ENCODE data around the gene NOL7.
A peak's percentile ranks its signal among the peaks of the same experiment; 100 is the strongest.

NOL7 gene

DNA sequence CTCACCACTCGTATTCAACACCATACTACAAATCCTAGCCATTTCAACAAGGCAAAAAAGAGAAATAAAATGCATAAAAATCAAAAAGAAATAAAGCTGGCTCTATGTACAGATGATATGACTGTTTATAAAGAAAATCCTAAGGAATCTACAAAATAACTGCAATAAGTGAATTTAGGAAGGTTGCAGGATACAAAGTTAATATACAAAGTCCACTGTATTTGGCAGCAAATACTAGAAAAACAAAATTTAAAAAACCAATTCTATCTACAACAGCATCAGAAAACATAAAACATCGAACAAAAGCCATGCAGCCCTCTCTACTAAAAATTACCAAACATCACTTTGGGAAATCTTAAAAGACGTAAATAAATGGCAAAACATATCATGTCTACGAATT, 48.9 kb downstream of the NOL7 start:
- no peak for DNase-seq (ENCODE audit: insufficient read length, low spot score)
- TF ChIP-seq, protein P1, sequence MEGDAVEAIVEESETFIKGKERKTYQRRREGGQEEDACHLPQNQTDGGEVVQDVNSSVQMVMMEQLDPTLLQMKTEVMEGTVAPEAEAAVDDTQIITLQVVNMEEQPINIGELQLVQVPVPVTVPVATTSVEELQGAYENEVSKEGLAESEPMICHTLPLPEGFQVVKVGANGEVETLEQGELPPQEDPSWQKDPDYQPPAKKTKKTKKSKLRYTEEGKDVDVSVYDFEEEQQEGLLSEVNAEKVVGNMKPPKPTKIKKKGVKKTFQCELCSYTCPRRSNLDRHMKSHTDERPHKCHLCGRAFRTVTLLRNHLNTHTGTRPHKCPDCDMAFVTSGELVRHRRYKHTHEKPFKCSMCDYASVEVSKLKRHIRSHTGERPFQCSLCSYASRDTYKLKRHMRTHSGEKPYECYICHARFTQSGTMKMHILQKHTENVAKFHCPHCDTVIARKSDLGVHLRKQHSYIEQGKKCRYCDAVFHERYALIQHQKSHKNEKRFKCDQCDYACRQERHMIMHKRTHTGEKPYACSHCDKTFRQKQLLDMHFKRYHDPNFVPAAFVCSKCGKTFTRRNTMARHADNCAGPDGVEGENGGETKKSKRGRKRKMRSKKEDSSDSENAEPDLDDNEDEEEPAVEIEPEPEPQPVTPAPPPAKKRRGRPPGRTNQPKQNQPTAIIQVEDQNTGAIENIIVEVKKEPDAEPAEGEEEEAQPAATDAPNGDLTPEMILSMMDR (IDR thresholded peaks at IDR 0.05; ENCODE audit: insufficient read depth, missing control alignments) = no peak
- FAIRE-seq = no peak

- TF ChIP-seq, protein P1 (IDR thresholded peaks at IDR 0.05; ENCODE audit: insufficient read depth, missing control alignments) = no peak
These were observed 49.7 kb downstream of the NOL7 start for GRCh38 chr6:13664703-13665352.

DNA sequence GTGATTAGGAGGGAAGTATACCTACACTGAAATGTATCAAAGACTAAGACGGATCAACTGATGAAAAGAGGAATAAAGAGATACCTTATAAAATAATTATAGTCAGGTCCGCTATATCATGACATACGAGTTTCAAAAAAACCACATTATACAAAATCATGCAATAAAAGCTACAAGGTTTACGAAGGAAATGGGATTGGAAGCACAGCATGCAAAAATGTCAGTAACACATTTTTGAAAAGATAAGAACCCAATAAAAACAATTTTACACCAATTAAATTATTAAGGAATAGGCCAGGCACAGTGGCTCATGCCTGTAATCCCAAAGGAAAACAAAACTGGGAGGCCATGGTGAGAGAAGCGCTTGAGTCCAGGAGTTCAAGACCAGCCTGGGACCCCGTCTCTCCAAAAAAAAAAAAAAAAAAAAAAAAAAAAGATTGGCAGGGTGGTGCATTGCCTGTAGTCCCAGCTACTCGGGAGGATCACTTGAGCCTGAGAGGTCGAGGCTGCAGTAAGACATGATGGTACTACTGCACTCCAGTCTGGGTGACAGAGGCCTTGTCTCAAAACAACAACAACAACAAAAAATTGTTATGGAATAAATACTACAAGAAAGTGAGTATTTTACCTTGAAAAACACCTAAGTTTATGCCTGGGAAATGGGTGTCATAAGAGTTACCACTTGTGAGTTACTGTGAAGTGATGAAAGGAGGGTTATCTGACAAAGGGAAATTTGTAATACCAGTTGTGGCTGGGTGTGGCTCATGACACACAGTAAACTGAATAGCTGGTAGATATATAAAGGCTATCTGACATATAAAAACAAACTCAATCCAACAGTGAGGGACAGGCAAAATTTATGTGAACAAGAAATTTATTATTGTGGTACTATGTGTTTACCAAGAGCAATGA, 51.3 kb downstream of the NOL7 start:
- TF ChIP-seq, protein P1 (IDR thresholded peaks at IDR 0.05; ENCODE audit: insufficient read depth, missing control alignments) = no peak
- FAIRE-seq (no peak), DNase-seq (ENCODE audit: insufficient read length, low spot score) (no peak)

More at GRCh38 chr6:13664703-13665352, 49.7 kb downstream of the NOL7 start:
- DNase-seq (ENCODE audit: insufficient read length, low spot score) = no peak
- no peak for FAIRE-seq

DNA sequence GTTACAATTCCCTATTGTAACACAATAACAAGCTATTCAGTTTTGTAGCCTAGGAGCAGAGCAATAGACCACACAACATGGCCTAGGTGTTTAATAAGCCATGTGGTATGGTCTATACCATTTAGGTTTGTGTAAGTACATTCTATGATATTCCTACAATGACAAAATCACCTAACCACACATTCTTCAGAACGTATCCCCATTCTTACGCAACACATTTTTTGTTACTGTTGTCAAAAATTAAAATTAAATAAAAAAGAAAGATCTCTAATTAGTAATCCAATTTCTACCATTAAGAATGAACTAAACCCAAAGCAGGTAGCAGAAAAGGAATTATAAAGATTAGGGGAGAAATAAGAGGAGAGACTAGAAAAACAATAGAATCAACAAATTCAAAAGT, 52.5 kb downstream of the NOL7 start:
- no peak for DNase-seq (ENCODE audit: insufficient read length, low spot score)
- TF ChIP-seq, protein P1 (IDR thresholded peaks at IDR 0.05; ENCODE audit: insufficient read depth, missing control alignments) = no peak
- FAIRE-seq = peak; percentile 11

DNA sequence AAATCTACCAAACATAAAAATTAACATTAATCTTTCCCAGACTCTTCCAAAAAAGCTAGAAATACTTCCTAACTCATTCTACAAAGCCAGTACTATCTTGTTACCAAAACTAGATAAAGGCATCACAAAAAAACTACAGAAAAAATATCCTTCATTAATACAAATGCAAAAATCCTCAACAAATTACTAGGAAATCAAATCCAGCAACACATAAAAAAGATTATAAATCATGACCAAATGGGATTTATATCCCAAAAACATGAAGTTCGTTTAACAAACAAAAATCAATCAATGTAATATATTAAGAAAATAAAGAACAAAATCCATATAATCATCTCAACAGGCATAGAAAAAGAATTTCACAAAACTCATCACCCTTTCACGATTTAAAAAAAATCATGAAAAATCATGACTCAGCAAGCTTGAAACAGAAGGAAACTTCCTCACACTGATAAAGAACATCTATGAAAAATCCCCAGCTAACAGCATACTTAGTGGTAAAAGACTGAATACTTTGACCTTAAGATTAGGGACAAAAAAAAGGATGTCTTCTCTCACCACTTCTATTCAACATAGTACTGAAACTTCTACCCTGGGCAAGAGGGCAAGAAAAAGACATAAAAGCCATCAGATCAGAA, 53.3 kb downstream of the NOL7 start:
- DNase-seq (ENCODE audit: insufficient read length, low spot score) (no peak), FAIRE-seq (no peak)
- TF ChIP-seq, protein P1 (IDR thresholded peaks at IDR 0.05; ENCODE audit: insufficient read depth, missing control alignments) = no peak

GRCh38 chr6:13669476-13669875, 54.3 kb downstream of the NOL7 start:
- FAIRE-seq (no peak), DNase-seq (ENCODE audit: insufficient read length, low spot score) (no peak)
- TF ChIP-seq, protein P1 (IDR thresholded peaks at IDR 0.05; ENCODE audit: insufficient read depth, missing control alignments) = no peak

All from D721Med (cell line).